Heart left ventricle (tissue), 16 donors: ENCODE data around the gene ECHDC3. TPM values are rescaled to one million over a fixed set of nuclear protein-coding genes. Genes with fewer than 3 reads are reported as not detected.

Experiments used
- ATAC-seq, 4 donors: fragments of 200-7000 bp; cut with Tn5 transposase; one replicate each; pipeline ENCODE4 v1.9.1; 2020 to 2022; ENCODE audit warnings: moderate library complexity in 4 of 4, mild to moderate bottlenecking in 3 of 4, moderate number of reproducible peaks in 1 of 4
- DNase-seq, 5 donors: peaks; one replicate each; pipeline ENCODE4 v3.0.0-alpha.2; 2020
- H3K27ac ChIP-seq, 12 donors: fragments of 200-600 bp; sonication (generic) in 4 of 12; one replicate each; pipeline versions ENCODE4 v1.5.0 to v1.8.0; 2016 to 2022; ENCODE audit warnings: mild to moderate bottlenecking in 2 of 12
- H3K27me3 ChIP-seq, 9 donors: fragments of 200-600 bp; sonication (generic) in 2 of 9; one replicate each; pipeline versions ENCODE4 v1.5.1 to v1.8.0; 2016 to 2022; ENCODE audit warnings: mild to moderate bottlenecking in 3 of 9
- H3K36me3 ChIP-seq, 9 donors: fragments of 200-600 bp; sonication (generic) in 2 of 9; one replicate each; pipeline versions ENCODE4 v1.5.0 to v1.8.0; 2018 to 2022; ENCODE audit warnings: mild to moderate bottlenecking in 2 of 9
- H3K4me1 ChIP-seq, 12 donors: fragments of 200-600 bp; sonication (generic) in 4 of 12; one replicate each; pipeline versions ENCODE4 v1.5.0 to v1.8.0; 2016 to 2022; ENCODE audit warnings: mild to moderate bottlenecking in 3 of 12
- H3K4me3 ChIP-seq, 12 donors: fragments of 200-600 bp; sonication (generic) in 4 of 12; one replicate each; pipeline versions ENCODE4 v1.5.0 to v1.8.0; 2017 to 2022; ENCODE audit warnings: mild to moderate bottlenecking in 9 of 12, moderate library complexity in 4 of 12
- H3K9me3 ChIP-seq, 12 donors: fragments of 200-600 bp; sonication (generic) in 4 of 12; one replicate each; pipeline versions ENCODE4 v1.5.0 to v1.8.0; 2016 to 2022; ENCODE audit warnings: mild to moderate bottlenecking in 1 of 12
- CTCF ChIP-seq, 12 donors: fragments of 200-600 bp; sonication (generic) in 4 of 12; IDR thresholded peaks; one replicate each; pipeline versions ENCODE4 v1.5.0 to v1.8.0; 2018 to 2022; ENCODE audit warnings: antibody characterized with exemption in 12 of 12, mild to moderate bottlenecking in 5 of 12
- POLR2A ChIP-seq, 2 donors: fragments of 450-650 bp; IDR thresholded peaks; one replicate each; pipeline ENCODE4 v1.6.1; 2017; ENCODE audit warnings: antibody characterized with exemption in 2 of 2, mild to moderate bottlenecking in 2 of 2, moderate library complexity in 2 of 2
- WGBS, 4 donors: extraction: QIAGEN DNeasy Blood & Tissue Kit in 2 of 4; methylation state at CpG; one replicate each; pipeline versions ENCODE4 v1.1.5 to v1.1.7; 2013 to 2018; 5-methylcytosine and 5-hydroxymethylcytosine counted together
- intact Hi-C, 10 donors: fragments of 100-400 bp; cut with DNase I; formaldehyde crosslinking; loops; one replicate each; pipeline versions ENCODE4 v1.11.1 to v1.14.2; 2022
- polyA plus RNA-seq, 2 donors: library from polyadenylated mRNA; stranded (reverse); fragments of 200-250 nt; gene quantifications; one replicate each; pipeline ENCODE4 v1.2.3, GENCODE V29; 2013
- total RNA-seq, 9 donors: library from RNA; depleted of rRNA in 2 of 9; stranded (reverse); fragments of >200 nt in 2 of 9; fragmentation: NEBNext Ultra II Directional in 3 of 9; extraction: Animal tissue kit (Norgen Biotek cat#: 25700) in 3 of 9; gene quantifications; one replicate each; pipeline versions ENCODE4 v1.1.0 to v1.2.4, GENCODE V29; 2016 to 2023
- donor health status: ischemic (EF 13 %, LVEDD 7.1; RV severe dilation, severe dysfunction).
- donor health status: healthy with polysubstance abuse.
- donor health status: DM: no; HTN: yes; CAD: no.
- donor health status: DM: no; HTN: no; CAD: no.
- donor health status: ischemic (EF 25% LVEDD 6.9; RV normal size, moderate dysfunction).
- donor health status: ischemic (EF 25% LVEDD 5.7; RV mildly dilated, moderate dysfunction).
- donor health status: healthy.
- donor health status: DM: yes; HTN: yes; CAD: no.
- donor health status: ischemic (EF 35%, LVEDD 5.7; RV mildly dilated, moderate dysfunction).
- donor health status: nonischemic (EF 11% LVEDD 7.7; RV severe dilation, severe dysfunction).
- donor health status: DM: yes; HTN: yes; CAD: no.
- donor health status: PGD.
- donor health status: ischemic (EF 29% LVEDD 5.4; RV normal size, mild dysfunction).
- donor health status: nonischemic (EF 23%, LVEDD 6.1; RV moderate dilation, normal function).

The ECHDC3 gene
- total and polyA plus RNA-seq, 11 donors, result 30.2 to 554 (median 66.1) TPM

DNA sequence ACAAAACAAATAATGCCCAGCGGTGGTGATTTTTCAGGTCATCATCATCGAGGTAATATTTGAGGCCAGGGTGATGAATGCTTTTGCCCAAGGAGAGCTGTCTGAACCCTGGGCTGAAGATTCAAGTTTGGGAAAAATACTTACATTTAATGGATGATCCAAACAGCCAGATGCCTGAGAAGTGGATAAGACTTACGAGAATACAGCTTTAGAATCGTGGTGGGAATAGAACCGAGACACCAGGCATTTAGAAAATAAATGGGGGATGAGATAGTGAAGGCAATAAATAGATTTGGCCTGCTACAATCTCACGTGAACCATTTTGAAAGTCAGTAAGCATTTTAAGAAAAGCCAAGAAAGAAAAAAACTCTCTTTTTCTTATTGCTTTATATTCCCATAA lies 68.8 kb downstream of the ECHDC3 start:
- ATAC-seq, result no peak
- WGBS, 4 donors, result 75 to 85% (median 80%) methylated on average over 6 of the region's 6 CpGs
- TF ChIP-seq POLR2A (IDR thresholded peaks at IDR 0.05), result no peak
- TF ChIP-seq CTCF (IDR thresholded peaks at IDR 0.05), result no peak

GRCh38 chr10:11813177-11813576 lies 71.0 kb downstream of the ECHDC3 start:
- H3K9me3 ChIP-seq, result no peaks in the 10 kb centered on the region
- DNase-seq (no peak), ATAC-seq (no peak)
- intact Hi-C loops, result no loop called here
- WGBS, 4 donors, result 82 to 96% (median 93%) methylated on average over 7 of the region's 7 CpGs
- H3K36me3 ChIP-seq, result no peaks in the 10 kb centered on the region
- H3K27me3 ChIP-seq, result no peaks in the 10 kb centered on the region
- peaks cover 0 to 12% (median 0%) of the 10 kb centered on the region in 12 donors for H3K4me1 ChIP-seq
- TF ChIP-seq CTCF (IDR thresholded peaks at IDR 0.05) (no peak), POLR2A (IDR thresholded peaks at IDR 0.05) (no peak)
- H3K4me3 ChIP-seq, result no peak overlapping the region
- no peak overlapping the region for H3K27ac ChIP-seq

More for the DNA sequence above, 68.8 kb downstream of the ECHDC3 start:
- no peak for DNase-seq
- no peak overlapping the region for H3K27ac ChIP-seq
- peaks cover 0 to 12% (median 0%) of the 10 kb centered on the region in 12 donors for H3K4me1 ChIP-seq
- no peaks in the 10 kb centered on the region for H3K9me3 ChIP-seq
- H3K27me3 ChIP-seq, result no peaks in the 10 kb centered on the region
- no peak overlapping the region for H3K4me3 ChIP-seq
- intact Hi-C loops, result no loop called here
- H3K36me3 ChIP-seq, result no peaks in the 10 kb centered on the region

Other genes with a start within 250 kb of the ECHDC3 start
- gene USP6NL, start 130.7 kb upstream of the ECHDC3 start, total RNA-seq, result 10 to 100 TPM in 3 of 9 donors, 1 to 10 TPM in 6; 5.7 to 12.2 (median 9.7) TPM
- 1 to 10 TPM; 1.3 to 8.6 TPM for gene USP6NL, start 130.7 kb upstream of the ECHDC3 start, polyA plus RNA-seq
- gene PROSER2, start 81.0 kb downstream of the ECHDC3 start, total RNA-seq, result 1 to 10 TPM in 4 of 9 donors, under 1 TPM in 5; 0.58 to 3.3 (median 0.84) TPM
- gene PROSER2, start 81.0 kb downstream of the ECHDC3 start, polyA plus RNA-seq, result under 1 TPM; 0.38 to 0.78 TPM